GM21825 (cell line): ENCODE measurements around the gene PITPNM2.

Experiments
- ATAC-seq: cut with Tn5 transposase; IDR thresholded peaks from one replicate; pipeline ENCODE4 v1.9.1; 2021; ENCODE audit warnings: mild to moderate bottlenecking, moderate library complexity; ENCODE audit not compliant: unreplicated experiment

PITPNM2 gene

DNA sequence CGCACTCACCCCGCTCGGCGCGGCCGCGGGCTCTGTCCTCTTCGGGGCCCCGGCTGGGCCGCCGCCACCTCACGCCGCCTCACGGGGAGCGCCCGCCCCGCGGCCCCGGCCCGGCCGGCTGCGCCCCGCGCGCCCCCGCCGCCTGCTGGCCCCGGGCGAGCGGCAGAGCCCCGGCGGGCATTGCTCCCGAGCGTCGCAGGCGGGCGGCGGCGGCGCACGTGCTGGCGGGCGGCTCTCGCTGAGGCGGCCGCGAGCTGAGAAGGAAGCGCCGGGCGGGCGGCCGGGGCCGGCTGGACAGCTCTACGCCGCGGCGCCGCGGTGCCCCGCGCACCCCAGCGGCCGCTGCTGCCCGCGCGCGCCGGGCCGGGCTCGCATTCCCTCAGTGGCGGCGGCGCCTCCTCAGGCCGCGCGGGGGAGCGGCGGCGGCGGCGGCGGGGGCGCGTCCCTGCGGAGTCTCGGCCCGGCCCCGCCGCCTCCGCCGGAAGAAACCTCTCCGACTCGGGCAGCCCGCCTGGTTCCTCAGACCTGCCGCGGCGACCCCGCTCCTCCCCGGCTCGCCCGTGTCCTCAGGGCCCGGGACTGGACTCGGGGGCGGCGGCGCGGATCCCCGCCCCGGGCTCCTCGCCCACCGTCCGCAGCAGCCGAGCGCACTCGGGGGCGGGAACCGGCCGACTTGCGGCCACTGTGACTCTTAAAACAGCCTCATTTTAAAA is at the start of gene PITPNM2:
Gene PITPNM2 (minus strand): TSS at position 347 of the 713 bp plus-strand sequence. CDS start 116,500 bp downstream, outside the sequence.
- peak; percentile 64 for ATAC-seq

GRCh38 chr12:123200414-123200813 is 49.5 kb upstream of the PITPNM2 start:
- no peak for ATAC-seq

DNA sequence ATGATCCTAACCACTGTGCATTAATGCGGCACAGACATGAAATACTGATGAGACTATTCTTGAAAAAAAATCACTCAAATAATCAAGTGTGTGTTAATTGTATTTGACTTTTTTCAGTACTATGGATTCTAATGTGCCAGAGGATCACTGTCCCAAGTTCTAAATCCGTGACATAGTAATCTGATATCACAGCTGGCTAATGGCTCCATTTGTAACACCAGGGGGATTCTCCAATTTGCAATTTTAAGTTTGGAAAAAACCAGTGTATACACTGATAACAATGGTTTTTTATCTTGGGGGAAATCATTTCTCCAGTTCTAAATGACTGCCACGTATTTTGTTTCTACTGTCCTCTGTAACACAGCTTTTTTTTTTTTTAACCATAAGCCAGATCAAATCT is 49.0 kb upstream of the PITPNM2 start:
- ATAC-seq: no peak

DNA sequence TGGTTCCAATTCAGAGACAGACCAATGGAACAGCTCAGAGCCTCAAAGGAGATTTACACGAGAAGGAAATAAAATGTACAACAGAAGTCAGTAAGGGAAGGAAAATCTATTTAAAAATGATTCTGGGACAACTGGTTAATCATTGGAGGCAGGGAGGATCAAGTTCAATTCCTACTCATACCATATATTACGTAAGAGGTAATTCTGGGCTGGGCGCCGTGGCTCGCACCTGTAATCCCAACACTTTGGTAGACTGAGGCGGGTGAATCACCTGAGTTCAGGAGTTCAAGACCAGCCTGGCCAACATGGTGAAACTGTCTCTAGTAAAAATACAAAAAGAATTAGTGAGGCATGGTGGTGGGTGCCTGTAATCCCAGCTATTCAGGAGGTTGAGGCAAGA is 36.7 kb upstream of the PITPNM2 start:
- no peak for ATAC-seq

GRCh38 chr12:123180171-123180570 is 29.3 kb upstream of the PITPNM2 start:
- ATAC-seq: no peak

DNA sequence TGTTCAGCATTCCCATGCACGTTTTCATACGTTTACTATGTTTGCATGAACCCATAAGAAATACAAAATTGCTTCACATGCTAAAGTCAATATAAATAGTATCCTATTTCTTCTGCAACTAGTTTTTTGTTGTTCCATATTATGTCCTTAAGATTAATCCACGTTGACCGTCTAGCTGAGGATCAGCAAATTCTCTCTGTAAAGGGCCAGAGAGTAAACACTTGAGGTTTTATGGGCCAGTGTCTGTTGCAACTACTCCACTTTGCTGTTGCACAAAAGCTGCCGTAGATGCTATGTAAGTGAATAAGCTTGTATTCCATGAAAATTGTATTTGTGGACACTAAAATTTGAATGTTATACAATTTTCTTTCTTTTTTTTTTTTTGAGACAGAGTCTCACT is 21.1 kb upstream of the PITPNM2 start:
- ATAC-seq: no peak

- ATAC-seq: no peak
Measured at GRCh38 chr12:123167329-123167728, 16.4 kb upstream of the PITPNM2 start.

DNA sequence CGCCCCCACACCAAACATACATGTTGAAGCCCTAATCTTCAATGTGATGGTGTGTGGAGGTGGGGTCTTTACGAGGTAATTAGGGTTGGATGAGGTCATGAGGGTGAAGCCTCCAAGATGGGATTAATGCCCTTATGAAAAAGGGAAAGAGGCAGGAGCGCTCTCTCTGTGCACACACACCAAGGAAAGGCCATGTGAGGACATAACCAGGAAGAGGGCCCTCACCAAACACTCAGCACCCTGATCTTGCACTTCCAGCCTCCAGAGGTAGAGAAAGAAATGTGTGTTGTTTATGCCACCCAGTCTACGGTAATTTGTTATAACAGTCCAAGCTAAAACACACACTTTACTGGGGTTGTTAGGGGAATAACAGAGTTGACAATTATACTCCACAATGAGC is 14.6 kb upstream of the PITPNM2 start:
- no peak for ATAC-seq

- no peak for ATAC-seq
Measured at GRCh38 chr12:123164710-123165261, 13.9 kb upstream of the PITPNM2 start.

GRCh38 chr12:123164222-123164621 is 13.3 kb upstream of the PITPNM2 start:
- no peak for ATAC-seq

DNA sequence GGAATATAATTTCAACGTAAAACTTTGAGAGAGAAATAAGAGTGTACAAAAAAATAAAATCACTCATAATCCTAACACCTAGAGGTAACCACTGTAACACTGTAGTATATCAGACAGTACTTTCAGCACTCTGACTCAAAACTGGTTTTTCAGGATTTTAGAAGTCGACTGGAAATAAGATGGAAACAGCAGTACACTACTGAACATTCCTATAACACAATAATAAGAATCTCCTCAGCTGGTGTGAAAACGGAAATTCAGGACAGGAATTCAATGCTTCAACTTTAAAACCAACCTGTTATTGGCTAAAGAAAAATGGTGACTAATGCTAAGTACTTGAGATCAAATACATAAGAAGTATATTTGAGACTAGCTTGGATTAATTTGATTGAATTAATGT is 12.3 kb upstream of the PITPNM2 start:
- no peak for ATAC-seq

- no peak for ATAC-seq
Measured at GRCh38 chr12:123160801-123161487, 10.1 kb upstream of the PITPNM2 start.

- ATAC-seq: no peak
Measured at GRCh38 chr12:123153906-123154305, 3.0 kb upstream of the PITPNM2 start.

DNA sequence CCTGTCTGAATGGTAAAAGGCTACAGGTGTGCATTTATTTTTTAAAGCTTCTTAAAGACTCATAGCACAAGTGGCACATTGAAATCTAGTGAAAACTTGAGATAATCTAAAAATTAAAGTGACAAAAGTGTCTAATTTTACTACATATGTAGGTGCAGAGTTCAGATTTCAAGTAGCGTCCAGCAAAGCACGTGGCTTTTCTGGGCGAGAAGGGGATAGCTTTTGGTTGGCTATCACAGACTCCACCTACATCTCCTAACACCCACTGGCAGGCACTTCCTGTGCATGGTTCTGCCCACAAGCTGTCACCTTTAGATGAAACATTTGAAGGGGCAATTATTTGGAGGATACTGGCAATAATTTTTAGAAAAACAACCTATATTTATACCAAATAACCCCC is 1.9 kb upstream of the PITPNM2 start:
- ATAC-seq: no peak

DNA sequence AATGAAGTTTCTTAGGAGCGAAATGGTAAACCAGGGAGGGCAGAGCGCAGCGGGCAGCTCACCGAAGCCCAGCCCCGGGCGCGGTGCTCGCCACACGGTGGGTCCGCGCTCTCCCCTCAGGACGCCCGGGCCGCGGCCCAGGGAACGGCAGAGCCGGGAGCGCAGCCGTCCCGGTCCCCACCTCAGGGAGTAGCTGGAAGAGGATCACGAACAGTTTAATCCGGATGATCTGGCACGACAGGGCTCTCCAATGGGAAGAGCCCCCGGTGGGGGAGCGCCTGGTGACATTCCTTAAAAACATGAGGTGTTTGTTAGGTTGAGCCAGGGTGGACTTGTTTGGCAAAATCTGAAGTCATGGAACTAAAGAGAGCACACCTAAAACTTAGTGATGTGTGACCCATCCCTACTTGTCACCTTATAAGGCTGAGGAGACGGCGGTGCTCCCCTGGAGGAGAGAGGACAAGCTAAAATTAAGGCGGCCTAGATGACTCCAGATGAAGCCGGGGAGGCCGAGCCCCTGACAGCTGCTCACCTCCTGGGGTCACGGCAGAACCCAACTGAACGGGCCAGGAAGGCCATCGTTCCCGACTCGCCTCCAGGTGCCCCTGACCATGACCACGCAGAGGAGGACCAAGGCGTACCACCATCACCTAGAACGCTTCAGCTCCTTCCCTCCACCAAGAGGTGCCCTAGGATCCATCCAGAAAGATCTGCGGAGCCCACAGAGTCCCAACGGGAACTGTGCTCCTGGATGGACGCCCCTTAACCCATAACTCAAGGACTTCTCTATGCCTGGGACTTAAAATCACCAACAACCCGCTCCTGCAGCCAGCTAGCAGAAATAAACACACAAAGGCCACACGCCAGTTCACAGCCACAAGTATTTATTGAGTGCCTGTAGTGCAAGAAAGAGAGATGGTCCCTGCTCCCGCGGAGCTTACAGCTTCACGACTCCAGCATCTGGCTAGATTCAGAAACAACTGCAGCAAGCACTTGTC is 866 bp upstream of the PITPNM2 start:
- ATAC-seq: peak; percentile 26

GRCh38 chr12:123150275-123150743 is 581 bp downstream of the PITPNM2 start:
- peak; percentile 11 for ATAC-seq

GRCh38 chr12:123149501-123150274 is 1.2 kb downstream of the PITPNM2 start:
- no peak for ATAC-seq

DNA sequence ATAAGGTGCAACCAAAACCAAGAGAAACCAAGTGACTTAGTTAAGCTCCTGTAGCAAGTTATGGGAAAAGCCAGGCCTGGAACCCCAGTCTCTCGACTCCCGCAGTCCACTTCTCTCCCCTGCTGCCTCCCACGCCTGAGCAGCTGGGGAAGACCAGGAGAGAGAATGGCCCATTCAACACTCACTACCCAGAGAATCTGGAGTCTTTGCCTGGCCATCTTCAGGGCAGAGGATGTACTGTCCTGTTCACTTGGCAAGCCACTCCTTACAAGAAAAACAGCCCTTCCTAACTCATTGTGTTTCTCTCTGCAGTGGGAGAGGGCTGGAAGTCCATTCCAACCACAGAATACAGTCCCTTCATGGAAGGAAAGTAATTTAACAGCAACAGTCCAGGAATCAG is 1.8 kb downstream of the PITPNM2 start:
- ATAC-seq: no peak

- ATAC-seq: no peak
Measured at GRCh38 chr12:123148655-123149054, 2.2 kb downstream of the PITPNM2 start.

DNA sequence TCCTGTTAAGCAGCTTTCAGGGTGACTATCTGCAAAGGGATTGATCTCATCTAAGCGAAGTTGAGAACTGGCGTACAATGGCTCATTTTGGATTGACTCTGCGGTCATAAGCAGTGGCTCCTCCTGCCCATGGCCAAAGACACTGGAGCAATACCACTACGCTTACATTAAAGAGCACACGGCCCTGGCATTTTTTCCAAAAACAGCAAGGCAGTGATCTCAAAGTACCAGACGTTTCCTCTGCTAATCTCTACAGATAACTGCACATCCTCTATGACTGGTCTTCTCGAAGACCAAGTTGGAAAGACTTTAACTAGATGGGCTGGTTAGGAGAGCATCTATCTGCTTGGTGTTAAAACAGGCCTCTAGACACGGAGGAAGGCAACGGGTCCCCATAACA is 2.7 kb downstream of the PITPNM2 start:
- ATAC-seq: no peak
